GM21825 (cell line): Measurements from ENCODE around the gene LGALS7.
"Not testable (repeated sequence)": the region's sequence is repeated elsewhere in the genome, so short reads cannot be mapped to it uniquely, and the experiment has no call there.

ENCODE experiments used
- ATAC-seq: cut with Tn5 transposase; IDR thresholded peaks from one replicate; pipeline ENCODE4 v1.9.1; 2021; ENCODE audit warnings: mild to moderate bottlenecking, moderate library complexity; ENCODE audit not compliant: unreplicated experiment

Gene LGALS7

GRCh38 chr19:38773469-38774177 lies at the start of gene LGALS7:
TSS of gene LGALS7 (minus strand) at chr19:38773517. CDS start at chr19:38773492, 25 bp downstream.
- no peak for ATAC-seq

GRCh38 chr19:38821230-38821825 lies 48.0 kb upstream of the LGALS7 start:
- not testable (repeated sequence) for ATAC-seq

GRCh38 chr19:38819231-38819920 lies 46.1 kb upstream of the LGALS7 start:
- ATAC-seq = no peak

- no peak for ATAC-seq
Measured at GRCh38 chr19:38817081-38817480, 43.8 kb upstream of the LGALS7 start.

GRCh38 chr19:38816131-38816750 lies 42.9 kb upstream of the LGALS7 start:
- ATAC-seq = no peak

- ATAC-seq = no peak
Measured at GRCh38 chr19:38815059-38816001, 42.0 kb upstream of the LGALS7 start.

GRCh38 chr19:38813932-38814331 lies 40.6 kb upstream of the LGALS7 start:
- ATAC-seq = not testable (repeated sequence)

GRCh38 chr19:38813323-38813722 lies 40.0 kb upstream of the LGALS7 start:
- ATAC-seq = no peak

- no peak for ATAC-seq
Measured at GRCh38 chr19:38812841-38813320, 39.6 kb upstream of the LGALS7 start, which contains the start of gene LGALS4. TSS of gene LGALS4 (minus strand) at chr19:38812945. CDS start at chr19:38812886, 59 bp downstream.

- ATAC-seq = no peak
Measured at GRCh38 chr19:38812009-38812840, 38.9 kb upstream of the LGALS7 start.

- ATAC-seq = no peak
Measured at GRCh38 chr19:38809592-38810252, 36.4 kb upstream of the LGALS7 start.

GRCh38 chr19:38808741-38809140 lies 35.4 kb upstream of the LGALS7 start:
- no peak for ATAC-seq

GRCh38 chr19:38807374-38808098 lies 34.2 kb upstream of the LGALS7 start:
- ATAC-seq = not testable (repeated sequence)

GRCh38 chr19:38806371-38806770 lies 33.1 kb upstream of the LGALS7 start:
- no peak for ATAC-seq

GRCh38 chr19:38805180-38805579 lies 31.9 kb upstream of the LGALS7 start:
- ATAC-seq = no peak

GRCh38 chr19:38803543-38803942 lies 30.2 kb upstream of the LGALS7 start:
- ATAC-seq = no peak

- ATAC-seq = no peak
Measured at GRCh38 chr19:38801359-38802095, 28.2 kb upstream of the LGALS7 start.
